GM21737 (cell line): ENCODE measurements around the gene SH3BGR.
"Not testable (repeated sequence)": the region's sequence is repeated elsewhere in the genome, so short reads cannot be mapped to it uniquely, and the experiment has no call there.

ENCODE experiments used
- ATAC-seq: cut with Tn5 transposase; IDR thresholded peaks from one replicate; pipeline ENCODE4 v1.9.1; 2021; ENCODE audit warnings: mild to moderate bottlenecking, moderate library complexity; ENCODE audit not compliant: unreplicated experiment

The SH3BGR gene

GRCh38 chr21:39451332-39452206 lies at the start of gene SH3BGR:
Gene SH3BGR (plus strand): TSS chr21:39451970. CDS start chr21:39452097, 127 bp downstream.
- ATAC-seq: no peak

GRCh38 chr21:39406065-39406464 lies 45.7 kb upstream of the SH3BGR start:
- no peak for ATAC-seq

- ATAC-seq: not testable (repeated sequence)
These were observed 32.6 kb upstream of the SH3BGR start for GRCh38 chr21:39419204-39419603.

GRCh38 chr21:39422527-39423241 lies 29.1 kb upstream of the SH3BGR start:
- no peak for ATAC-seq

GRCh38 chr21:39429445-39429844 lies 22.3 kb upstream of the SH3BGR start:
- no peak for ATAC-seq

- no peak for ATAC-seq
These were observed 21.8 kb upstream of the SH3BGR start for GRCh38 chr21:39430016-39430415.

- no peak for ATAC-seq
These were observed 21.3 kb upstream of the SH3BGR start for GRCh38 chr21:39430457-39430856.

- ATAC-seq: no peak
These were observed 20.8 kb upstream of the SH3BGR start for GRCh38 chr21:39430954-39431353.

- no peak for ATAC-seq
These were observed 16.8 kb upstream of the SH3BGR start for GRCh38 chr21:39434950-39435349.

- ATAC-seq: no peak
These were observed 12.5 kb upstream of the SH3BGR start for GRCh38 chr21:39439232-39439631.

- no peak for ATAC-seq
These were observed 10.0 kb upstream of the SH3BGR start for GRCh38 chr21:39441502-39442475.

- no peak for ATAC-seq
These were observed 7.2 kb upstream of the SH3BGR start for GRCh38 chr21:39444421-39445180.

GRCh38 chr21:39445321-39446269 lies 6.2 kb upstream of the SH3BGR start, which contains the start of gene LCA5L:
Gene LCA5L (minus strand): TSS chr21:39445778. CDS start chr21:39428493, 17,285 bp downstream.
- peak; percentile 86 for ATAC-seq

GRCh38 chr21:39447264-39447663 lies 4.5 kb upstream of the SH3BGR start:
- no peak for ATAC-seq

GRCh38 chr21:39452207-39452969 lies 618 bp downstream of the SH3BGR start:
- ATAC-seq: no peak

- no peak for ATAC-seq
These were observed 1.2 kb downstream of the SH3BGR start for GRCh38 chr21:39452970-39453342.

GRCh38 chr21:39453571-39454179 lies 1.9 kb downstream of the SH3BGR start:
- no peak for ATAC-seq
